ENCODE results near the gene PSMD13.

- no peak for TF ChIP-seq EZH2 (IDR thresholded peaks at IDR 0.05; ENCODE audit: borderline replicate concordance, low read length)
- no peak for TF ChIP-seq CTCF (IDR thresholded peaks at IDR 0.05; ENCODE audit: low read length)
These were observed 54.8 kb downstream of the PSMD13 start for GRCh38 chr11:291281-292210.

Measured in OCI-LY1 (cell line).